ENCODE results near the gene NOS2. TPM values are rescaled to one million over a fixed set of nuclear protein-coding genes. Genes with fewer than 3 reads are reported as not detected.

NOS2 gene
- total RNA-seq, 1 donor from 2014 or later, result not detected

- no peak for DNase-seq
- H3K27ac Mint-ChIP-seq, result no peak overlapping the region
- H3K9me3 Mint-ChIP-seq, result peaks cover 17% of the 10 kb centered on the region
- no peak for TF ChIP-seq CTCF (IDR thresholded peaks at IDR 0.05)
- intact Hi-C loops (cut with micrococcal nuclease), result no loop called here
- H3K27me3 Mint-ChIP-seq, result peaks cover 5% of the 10 kb centered on the region
- POLR2A ChIA-PET, result no interaction called here
- ATAC-seq (ENCODE audit: low read depth), result no peak
- H3K4me3 Mint-ChIP-seq, result no peak overlapping the region
- CTCF ChIA-PET, result no interaction called here
- H3K36me3 Mint-ChIP-seq (ENCODE audit: low read depth), result no peaks in the 10 kb centered on the region
- H3K4me1 Mint-ChIP-seq, result no peaks in the 10 kb centered on the region
Measured at GRCh38 chr17:27817731-27818130, 17.4 kb upstream of the NOS2 start.

GRCh38 chr17:27816946-27817345, 16.6 kb upstream of the NOS2 start:
- H3K9me3 Mint-ChIP-seq, result peaks cover 12% of the 10 kb centered on the region
- no peak for ATAC-seq (ENCODE audit: low read depth)
- no peak overlapping the region for H3K4me3 Mint-ChIP-seq
- POLR2A ChIA-PET, result no interaction called here
- DNase-seq, result no peak
- peaks cover 5% of the 10 kb centered on the region for H3K27me3 Mint-ChIP-seq
- no peak overlapping the region for H3K27ac Mint-ChIP-seq
- CTCF ChIA-PET, result no interaction called here
- H3K36me3 Mint-ChIP-seq (ENCODE audit: low read depth), result no peaks in the 10 kb centered on the region
- H3K4me1 Mint-ChIP-seq, result no peaks in the 10 kb centered on the region
- TF ChIP-seq CTCF (IDR thresholded peaks at IDR 0.05), result no peak
- intact Hi-C loops (cut with micrococcal nuclease), result no loop called here

DNA sequence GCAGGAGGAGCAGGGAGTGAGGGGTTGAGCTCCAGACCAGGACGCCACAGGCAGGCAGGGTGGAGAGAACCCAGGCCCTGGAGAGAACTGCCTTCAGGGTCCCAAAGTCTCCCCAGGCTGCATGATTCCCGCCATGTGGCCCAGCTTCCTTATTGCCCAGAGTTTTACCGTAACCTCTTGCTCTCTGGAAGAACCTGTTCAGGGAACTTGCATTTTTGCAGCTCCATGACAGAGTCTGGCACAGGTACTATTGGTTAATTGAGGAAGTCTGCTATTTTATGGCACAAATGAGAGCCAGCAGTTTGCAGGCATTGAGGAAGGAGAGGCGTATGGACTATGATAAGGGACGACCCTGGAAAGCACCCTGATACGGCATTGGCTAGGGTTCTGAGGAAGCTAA, 11.6 kb upstream of the NOS2 start:
- H3K27me3 Mint-ChIP-seq, result peaks cover 5% of the 10 kb centered on the region
- no peak for ATAC-seq (ENCODE audit: low read depth)

GRCh38 chr17:27810902-27811557, 10.7 kb upstream of the NOS2 start:
- ChIA-PET CTCF (no interaction called here), POLR2A (no interaction called here)
- intact Hi-C loops (cut with micrococcal nuclease), result no loop called here
- no peak for TF ChIP-seq CTCF (IDR thresholded peaks at IDR 0.05)
- peaks cover 5% of the 10 kb centered on the region for H3K27me3 Mint-ChIP-seq
- H3K36me3 Mint-ChIP-seq (ENCODE audit: low read depth), result no peaks in the 10 kb centered on the region
- ATAC-seq (ENCODE audit: low read depth) (no peak), DNase-seq (no peak)
- no peaks in the 10 kb centered on the region for H3K9me3 Mint-ChIP-seq
- H3K4me3 Mint-ChIP-seq, result no peak overlapping the region
- no peak overlapping the region for H3K27ac Mint-ChIP-seq
- H3K4me1 Mint-ChIP-seq, result peaks cover 38% of the 10 kb centered on the region

More for the DNA sequence above, 11.6 kb upstream of the NOS2 start:
- ChIA-PET POLR2A (no interaction called here), CTCF (no interaction called here)
- no peak for TF ChIP-seq CTCF (IDR thresholded peaks at IDR 0.05)
- no peak for DNase-seq
- Mint-ChIP-seq H3K4me3 (no peak overlapping the region), H3K9me3 (no peaks in the 10 kb centered on the region), H3K4me1 (peaks cover 31% of the 10 kb centered on the region), H3K27ac (no peak overlapping the region), H3K36me3 (ENCODE audit: low read depth) (no peaks in the 10 kb centered on the region)
- intact Hi-C loops (cut with micrococcal nuclease), result no loop called here

DNA sequence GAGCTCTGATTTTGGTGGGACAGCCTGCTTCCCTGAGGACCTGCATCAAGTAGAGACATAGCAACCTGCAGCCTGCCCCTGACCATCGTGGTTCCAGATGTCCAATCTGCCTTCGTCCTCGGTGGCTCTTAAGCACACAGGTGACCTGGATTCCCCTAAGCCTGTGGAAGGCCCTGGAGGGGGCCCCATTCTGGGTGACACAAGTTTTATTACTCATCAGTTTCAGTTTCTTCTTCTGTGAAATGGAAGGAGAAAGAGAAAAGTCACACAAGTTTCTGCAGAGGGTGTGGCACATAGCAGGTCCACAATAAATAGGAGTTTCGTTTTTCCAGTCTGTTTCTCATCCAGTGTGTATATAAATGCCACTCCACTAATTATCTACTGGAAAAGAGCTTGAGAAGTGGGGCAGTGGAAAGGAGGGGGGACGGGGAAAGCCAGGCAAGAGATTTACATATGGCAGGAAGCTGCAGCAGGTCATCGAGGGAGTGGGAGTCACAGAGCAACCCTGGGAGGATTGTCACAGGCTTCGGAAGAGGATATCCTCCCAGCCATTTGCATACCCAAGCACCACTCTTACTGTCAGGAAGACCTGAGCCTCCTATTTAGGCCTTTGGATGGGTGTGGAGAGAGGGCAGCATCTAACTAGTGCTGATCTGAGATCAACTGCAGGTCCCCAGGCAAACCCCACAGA, 10.0 kb upstream of the NOS2 start:
- POLR2A ChIA-PET, result no interaction called here

More for the DNA sequence above, 10.0 kb upstream of the NOS2 start:
- peaks cover 44% of the 10 kb centered on the region for H3K4me1 Mint-ChIP-seq
- H3K9me3 Mint-ChIP-seq, result no peaks in the 10 kb centered on the region
- no peak for TF ChIP-seq CTCF (IDR thresholded peaks at IDR 0.05)
- DNase-seq (no peak), ATAC-seq (ENCODE audit: low read depth) (no peak)
- CTCF ChIA-PET, result no interaction called here
- intact Hi-C loops (cut with micrococcal nuclease), result no loop called here
- H3K27ac Mint-ChIP-seq, result no peak overlapping the region
- H3K27me3 Mint-ChIP-seq, result peaks cover 5% of the 10 kb centered on the region
- no peaks in the 10 kb centered on the region for H3K36me3 Mint-ChIP-seq (ENCODE audit: low read depth)
- H3K4me3 Mint-ChIP-seq, result no peak overlapping the region

Measured in activated B cell treated with CpG ODN at 0.5 μM for 24 hours (primary cell).